Measurements from ENCODE around the gene PER3. TPM values are rescaled to one million over a fixed set of nuclear protein-coding genes. Genes with fewer than 3 reads are reported as not detected.
"Not testable (repeated sequence)": the region's sequence is repeated elsewhere in the genome, so short reads cannot be mapped to it uniquely, and the experiment has no call there.

PER3 gene
- total RNA-seq, 1 experiment from 2014 or later = 3.8 TPM

DNA sequence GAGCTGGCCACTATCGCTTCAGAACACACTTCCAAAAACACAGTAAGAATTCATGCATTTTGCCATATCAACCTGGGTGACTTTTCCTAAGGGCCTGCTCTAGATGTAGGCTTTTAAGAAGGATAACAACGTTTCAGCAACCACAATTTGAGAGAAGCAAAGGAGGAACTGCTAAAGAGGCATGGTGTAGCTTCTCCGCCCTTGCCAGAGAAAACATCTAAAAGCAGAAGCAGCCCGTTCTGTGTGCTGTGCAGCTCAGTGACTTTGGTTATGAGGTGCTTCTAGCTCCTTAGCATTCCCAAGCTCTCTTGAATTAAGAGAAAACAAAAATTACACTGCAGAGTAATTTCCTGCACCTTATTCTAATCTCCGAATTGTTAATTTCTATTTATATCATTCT is 2.7 kb downstream of the PER3 start:
- TF ChIP-seq, protein P1, sequence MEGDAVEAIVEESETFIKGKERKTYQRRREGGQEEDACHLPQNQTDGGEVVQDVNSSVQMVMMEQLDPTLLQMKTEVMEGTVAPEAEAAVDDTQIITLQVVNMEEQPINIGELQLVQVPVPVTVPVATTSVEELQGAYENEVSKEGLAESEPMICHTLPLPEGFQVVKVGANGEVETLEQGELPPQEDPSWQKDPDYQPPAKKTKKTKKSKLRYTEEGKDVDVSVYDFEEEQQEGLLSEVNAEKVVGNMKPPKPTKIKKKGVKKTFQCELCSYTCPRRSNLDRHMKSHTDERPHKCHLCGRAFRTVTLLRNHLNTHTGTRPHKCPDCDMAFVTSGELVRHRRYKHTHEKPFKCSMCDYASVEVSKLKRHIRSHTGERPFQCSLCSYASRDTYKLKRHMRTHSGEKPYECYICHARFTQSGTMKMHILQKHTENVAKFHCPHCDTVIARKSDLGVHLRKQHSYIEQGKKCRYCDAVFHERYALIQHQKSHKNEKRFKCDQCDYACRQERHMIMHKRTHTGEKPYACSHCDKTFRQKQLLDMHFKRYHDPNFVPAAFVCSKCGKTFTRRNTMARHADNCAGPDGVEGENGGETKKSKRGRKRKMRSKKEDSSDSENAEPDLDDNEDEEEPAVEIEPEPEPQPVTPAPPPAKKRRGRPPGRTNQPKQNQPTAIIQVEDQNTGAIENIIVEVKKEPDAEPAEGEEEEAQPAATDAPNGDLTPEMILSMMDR (IDR thresholded peaks at IDR 0.05; ENCODE audit: unreplicated experiment) = no peak
- H3K27me3 Mint-ChIP-seq (ENCODE audit: unreplicated experiment) = no peaks in the 10 kb centered on the region
- no peak overlapping the region for H3K27ac Mint-ChIP-seq (ENCODE audit: unreplicated experiment)
- peaks cover 11% of the 10 kb centered on the region for H3K4me1 Mint-ChIP-seq (ENCODE audit: low read depth, unreplicated experiment)
- no TSS peak for BruUV-seq (replicated peaks)
- peaks cover 5% of the 10 kb centered on the region for H3K9me3 Mint-ChIP-seq (ENCODE audit: low read depth, unreplicated experiment)
- CTCF ChIA-PET = no interaction called here
- peaks cover 21% of the 10 kb centered on the region for H3K36me3 Mint-ChIP-seq (ENCODE audit: insufficient read depth, unreplicated experiment)
- intact Hi-C loops (cut with micrococcal nuclease; ENCODE audit: unreplicated experiment) = no loop called here
- DNase-seq = no peak
- no peak overlapping the region for H3K4me3 Mint-ChIP-seq (ENCODE audit: low read depth, unreplicated experiment)

DNA sequence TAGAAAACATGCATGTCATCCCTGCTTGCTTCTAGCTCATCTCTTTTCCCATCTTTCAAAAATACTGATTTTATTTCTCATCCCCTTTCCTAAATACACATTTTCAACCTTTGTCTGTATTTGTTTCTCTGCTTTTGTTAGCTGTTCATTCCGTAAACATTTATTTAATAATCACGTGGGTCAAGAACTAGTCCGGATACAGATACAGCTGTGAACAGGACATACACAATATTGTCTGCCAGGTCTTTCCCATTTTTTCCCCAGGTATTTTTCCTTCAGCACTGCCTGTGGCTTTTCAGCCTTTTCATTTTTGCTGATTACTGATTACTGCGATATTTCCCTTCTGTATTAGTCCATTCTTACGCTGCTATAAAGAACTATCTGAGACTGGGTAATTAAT is 5.7 kb downstream of the PER3 start:
- BruUV-seq (replicated peaks) = no TSS peak
- CTCF ChIA-PET = interaction anchor here (0.6 kb wide), 1 partner anchor 741 kb away, joined by 3 read pairs; no protein-coding TSS in a partner anchor
- Mint-ChIP-seq H3K36me3 (ENCODE audit: insufficient read depth, unreplicated experiment) (no peaks in the 10 kb centered on the region), H3K27me3 (ENCODE audit: unreplicated experiment) (no peaks in the 10 kb centered on the region), H3K9me3 (ENCODE audit: low read depth, unreplicated experiment) (peaks cover 5% of the 10 kb centered on the region), H3K27ac (ENCODE audit: unreplicated experiment) (no peak overlapping the region), H3K4me3 (ENCODE audit: low read depth, unreplicated experiment) (no peak overlapping the region), H3K4me1 (ENCODE audit: low read depth, unreplicated experiment) (no peaks in the 10 kb centered on the region)
- no peak for DNase-seq
- TF ChIP-seq, protein P1 (IDR thresholded peaks at IDR 0.05; ENCODE audit: unreplicated experiment) = no peak
- intact Hi-C loops (cut with micrococcal nuclease; ENCODE audit: unreplicated experiment) = no loop called here

DNA sequence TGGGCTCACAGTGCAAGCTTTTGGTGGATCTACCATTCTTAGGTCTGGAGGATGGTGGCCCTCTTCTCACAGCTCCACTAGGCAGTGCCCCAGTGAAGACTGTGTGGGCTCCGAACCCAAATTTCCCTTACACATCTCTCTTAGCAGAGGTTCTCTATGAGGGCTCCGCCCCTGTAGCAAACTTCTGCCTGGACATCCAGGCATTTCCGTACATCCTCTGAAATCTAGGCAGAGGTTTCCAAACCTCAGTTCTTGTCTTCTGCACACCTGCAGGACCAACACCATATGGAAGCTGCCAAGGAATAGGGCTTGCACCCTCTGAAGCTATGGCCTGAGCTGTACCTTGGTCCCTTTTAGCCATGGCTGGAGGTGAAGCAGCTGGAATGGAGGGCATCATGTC is 6.9 kb downstream of the PER3 start:
- DNase-seq; intact Hi-C loops (cut with micrococcal nuclease; ENCODE audit: unreplicated experiment); H3K9me3 Mint-ChIP-seq (ENCODE audit: low read depth, unreplicated experiment); BruUV-seq (replicated peaks); H3K36me3 Mint-ChIP-seq (ENCODE audit: insufficient read depth, unreplicated experiment); CTCF ChIA-PET; H3K27me3 Mint-ChIP-seq (ENCODE audit: unreplicated experiment); H3K4me1 Mint-ChIP-seq (ENCODE audit: low read depth, unreplicated experiment); H3K27ac Mint-ChIP-seq (ENCODE audit: unreplicated experiment); H3K4me3 Mint-ChIP-seq (ENCODE audit: low read depth, unreplicated experiment): not testable (repeated sequence)

DNA sequence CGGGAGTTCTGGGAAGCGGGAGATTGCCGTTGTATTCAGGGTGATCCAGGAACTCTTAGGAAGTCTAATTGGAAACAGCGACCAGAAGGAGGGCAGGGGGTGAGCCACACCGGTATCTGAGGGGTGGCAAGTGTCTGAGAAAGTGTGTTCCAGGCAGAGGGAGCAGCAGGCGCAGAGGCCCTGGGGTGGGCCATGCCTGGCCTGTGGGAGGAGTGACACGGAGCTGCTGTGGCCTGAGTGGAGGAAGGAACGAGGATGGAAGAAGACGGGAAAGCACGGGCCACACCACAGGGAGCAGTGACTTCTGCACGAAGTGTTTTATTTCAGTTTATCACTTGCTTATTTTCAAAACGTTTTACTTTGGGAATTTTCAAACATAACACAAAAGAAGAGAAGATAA is 11.3 kb downstream of the PER3 start:
- no peak for DNase-seq
- intact Hi-C loops (cut with micrococcal nuclease; ENCODE audit: unreplicated experiment) = no loop called here
- no peak overlapping the region for H3K27ac Mint-ChIP-seq (ENCODE audit: unreplicated experiment)
- no peaks in the 10 kb centered on the region for H3K36me3 Mint-ChIP-seq (ENCODE audit: insufficient read depth, unreplicated experiment)
- BruUV-seq (replicated peaks) = no TSS peak
- no peak overlapping the region for H3K4me3 Mint-ChIP-seq (ENCODE audit: low read depth, unreplicated experiment)
- TF ChIP-seq, protein P1 (IDR thresholded peaks at IDR 0.05; ENCODE audit: unreplicated experiment) = no peak
- H3K9me3 Mint-ChIP-seq (ENCODE audit: low read depth, unreplicated experiment) = peaks cover 3% of the 10 kb centered on the region
- no peaks in the 10 kb centered on the region for H3K4me1 Mint-ChIP-seq (ENCODE audit: low read depth, unreplicated experiment)
- no peaks in the 10 kb centered on the region for H3K27me3 Mint-ChIP-seq (ENCODE audit: unreplicated experiment)
- CTCF ChIA-PET = no interaction called here

DNA sequence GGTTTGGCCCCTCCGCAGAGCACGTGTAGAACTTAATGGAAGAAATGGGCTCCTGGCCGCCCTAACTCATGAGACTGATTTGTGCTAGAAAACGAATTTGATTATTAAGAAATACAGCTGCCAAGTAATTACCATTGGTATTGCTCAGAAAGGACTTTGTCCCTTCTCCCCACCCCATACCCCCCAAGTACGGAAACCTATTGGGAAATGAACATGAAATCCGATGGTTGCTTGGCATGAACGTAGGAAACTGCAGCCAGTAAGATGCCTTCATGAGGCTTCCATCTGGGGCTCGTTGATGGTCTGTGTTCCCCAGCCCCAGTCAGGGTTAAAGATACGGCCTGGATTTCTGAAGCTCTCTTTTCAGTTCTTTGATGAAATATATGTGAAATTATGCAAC is 21.4 kb downstream of the PER3 start:
- intact Hi-C loops (cut with micrococcal nuclease; ENCODE audit: unreplicated experiment) = no loop called here
- TF ChIP-seq, protein P1 (IDR thresholded peaks at IDR 0.05; ENCODE audit: unreplicated experiment) = no peak
- H3K9me3 Mint-ChIP-seq (ENCODE audit: low read depth, unreplicated experiment) = no peaks in the 10 kb centered on the region
- H3K27ac Mint-ChIP-seq (ENCODE audit: unreplicated experiment) = no peak overlapping the region
- H3K4me3 Mint-ChIP-seq (ENCODE audit: low read depth, unreplicated experiment) = no peak overlapping the region
- CTCF ChIA-PET = no interaction called here
- no TSS peak for BruUV-seq (replicated peaks)
- no peak for DNase-seq
- peaks cover 9% of the 10 kb centered on the region for H3K36me3 Mint-ChIP-seq (ENCODE audit: insufficient read depth, unreplicated experiment)
- H3K27me3 Mint-ChIP-seq (ENCODE audit: unreplicated experiment) = no peaks in the 10 kb centered on the region
- H3K4me1 Mint-ChIP-seq (ENCODE audit: low read depth, unreplicated experiment) = no peaks in the 10 kb centered on the region

All from Calu3 (cell line).